HG03520 (cell line): ENCODE data around the gene ENPEP.
"Not testable (repeated sequence)": the region's sequence is repeated elsewhere in the genome, so short reads cannot be mapped to it uniquely, and the experiment has no call there.

Experiments used
- ATAC-seq: cut with Tn5 transposase; IDR thresholded peaks from one replicate; pipeline ENCODE4 v1.9.1; 2021; ENCODE audit warnings: mild to moderate bottlenecking, moderate library complexity; ENCODE audit not compliant: unreplicated experiment

Gene ENPEP

DNA sequence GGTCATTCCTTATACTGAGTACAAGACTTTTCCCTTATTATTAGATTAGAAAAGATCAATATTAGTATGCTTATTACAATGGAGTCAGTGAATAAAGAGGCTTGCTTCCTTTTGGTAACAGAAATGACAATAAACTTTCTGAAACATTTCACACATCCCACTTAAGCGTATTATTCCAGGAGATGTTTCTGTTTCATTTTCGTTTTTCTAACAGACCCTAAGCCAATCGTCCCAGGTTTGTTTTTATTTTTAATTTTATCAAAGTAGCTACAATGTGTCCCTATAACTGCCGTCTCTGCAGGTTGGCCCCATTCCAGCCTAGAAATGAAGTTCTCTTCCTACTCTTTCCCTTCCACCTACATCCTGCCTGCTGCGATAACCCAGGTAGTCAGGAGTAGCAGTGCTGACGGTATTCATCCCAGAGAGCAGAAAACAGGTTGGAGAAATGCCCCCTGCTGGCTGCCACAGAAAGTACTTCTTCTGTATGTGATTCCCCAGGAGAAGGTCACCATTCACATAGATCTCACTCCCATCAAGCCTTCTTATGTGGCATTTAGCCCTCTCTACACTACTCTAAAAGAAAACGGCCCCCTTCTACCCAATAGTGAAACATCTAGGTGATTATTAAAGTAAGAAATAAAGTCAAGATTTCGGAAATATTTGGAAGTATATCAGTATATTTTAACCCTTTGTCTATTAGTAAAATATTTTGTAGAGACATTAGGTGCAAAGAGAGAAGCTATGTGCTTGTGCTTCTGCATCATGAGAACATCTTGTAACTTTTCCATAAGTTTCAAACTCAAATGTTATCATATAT is 40.4 kb downstream of the ENPEP start:
- peak; percentile 79 for ATAC-seq

DNA sequence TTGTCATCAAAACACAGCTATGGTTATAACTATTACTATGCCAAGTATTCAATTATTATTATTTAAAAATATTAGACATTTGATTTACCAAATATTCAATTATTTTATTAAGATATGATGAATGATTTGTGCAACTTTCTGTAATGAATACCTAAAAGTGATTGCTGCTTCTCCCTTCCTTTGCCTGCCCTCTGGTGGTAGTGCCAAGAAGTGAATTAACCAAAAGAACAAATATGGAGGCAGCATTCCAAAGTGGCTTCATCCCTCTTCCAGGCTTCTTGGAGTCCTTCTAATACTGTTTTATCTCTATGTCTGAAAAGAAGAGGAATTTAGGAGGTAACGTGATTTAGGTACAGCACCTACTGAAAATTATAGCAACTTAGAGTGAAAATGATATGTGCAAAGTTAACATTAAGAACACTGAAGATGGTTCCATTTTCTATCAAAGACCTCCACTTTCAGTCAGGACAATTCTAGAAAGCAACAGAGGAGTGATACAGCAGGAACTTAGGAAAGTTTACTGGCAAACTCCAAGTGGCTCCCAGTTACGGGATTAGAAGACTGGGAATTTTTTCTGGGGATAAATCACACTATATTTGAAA is 43.0 kb downstream of the ENPEP start:
- no peak for ATAC-seq

DNA sequence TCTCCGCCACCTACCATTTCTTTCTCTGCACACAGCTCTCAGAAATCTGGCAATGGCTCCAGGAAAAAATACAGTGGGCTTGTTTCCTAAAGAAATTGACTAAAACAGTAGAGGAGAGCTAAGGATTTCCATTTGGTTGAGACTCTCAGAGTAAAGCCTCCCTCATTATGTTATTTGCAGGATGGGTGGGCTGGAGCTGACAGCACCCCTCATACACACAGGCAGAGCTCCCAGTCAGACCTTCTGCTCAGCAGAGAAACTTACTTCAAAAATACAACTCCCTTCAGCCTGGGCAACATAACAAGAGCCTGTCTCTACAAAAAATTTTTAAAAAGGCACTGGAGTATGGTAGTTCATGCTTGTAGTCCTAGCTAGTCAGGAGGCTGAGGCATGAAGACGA is 44.9 kb downstream of the ENPEP start:
- no peak for ATAC-seq

DNA sequence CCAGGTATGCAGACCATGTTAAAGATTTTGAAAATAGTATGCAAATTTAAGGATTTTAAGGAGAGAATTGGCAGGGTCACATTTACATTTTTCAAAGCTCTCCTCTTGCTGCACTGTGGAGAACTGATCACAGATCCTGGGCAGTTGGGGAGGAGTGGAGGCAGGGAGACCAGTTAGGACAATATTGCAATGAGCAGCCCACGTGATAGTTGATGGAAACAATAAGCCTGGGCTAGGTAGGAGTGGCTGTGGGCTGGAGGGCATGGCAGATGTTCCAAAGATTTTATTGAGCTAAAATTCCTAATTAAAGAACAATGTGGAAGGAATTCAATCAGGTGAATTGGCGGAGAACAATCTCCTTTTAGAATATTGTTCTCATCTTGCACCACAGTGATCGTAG is 50.6 kb downstream of the ENPEP start:
- ATAC-seq, result no peak

DNA sequence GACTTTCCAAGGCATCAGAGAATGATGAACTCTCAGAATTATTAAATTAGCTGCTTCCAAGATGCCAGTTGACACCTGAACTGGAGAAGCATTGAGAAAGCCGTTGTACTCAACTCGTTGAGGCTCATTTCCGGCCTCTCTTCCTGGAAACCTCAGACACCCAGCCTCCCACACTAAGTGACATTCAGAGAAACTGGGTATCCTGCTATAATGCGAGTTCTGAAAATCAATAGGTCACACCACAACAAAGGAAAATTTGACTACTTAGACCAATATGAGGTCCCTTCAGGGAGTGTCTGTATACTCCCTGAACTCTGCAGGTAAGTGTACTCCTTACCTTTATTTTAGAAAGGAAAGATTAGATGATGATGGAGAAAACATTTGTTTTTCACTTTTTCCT is 51.2 kb downstream of the ENPEP start:
- ATAC-seq, result no peak

DNA sequence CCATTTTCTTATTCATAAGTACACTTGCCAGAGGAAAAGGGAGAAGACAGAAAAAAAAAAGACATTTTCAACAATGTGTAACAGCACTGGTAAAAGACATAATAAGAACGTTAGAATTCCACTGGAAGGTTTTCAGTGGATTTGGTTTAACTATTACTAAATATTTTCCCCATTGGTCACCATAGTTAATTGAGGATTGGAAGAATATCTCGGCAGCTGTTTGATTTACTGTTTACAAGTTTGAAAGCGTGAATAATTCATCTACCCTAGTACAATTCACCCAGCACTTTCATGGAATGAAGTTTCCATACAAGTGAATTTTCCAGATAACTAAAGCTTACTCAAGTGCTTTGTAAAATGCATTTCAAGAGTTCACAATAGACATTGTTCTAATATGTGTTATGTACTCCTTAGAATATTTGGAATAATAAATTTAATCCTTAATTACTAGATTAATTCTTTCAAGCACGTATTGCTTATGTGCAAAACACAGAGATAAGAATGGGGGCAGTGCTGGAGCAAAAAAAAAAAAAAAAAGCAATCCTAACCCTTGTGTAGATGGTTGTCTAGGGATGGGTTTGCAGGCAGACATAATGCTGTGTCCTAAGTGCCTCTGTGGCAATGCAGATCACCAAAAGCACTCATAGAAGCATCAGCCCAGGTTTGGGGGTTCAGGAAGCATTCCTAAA is 57.1 kb downstream of the ENPEP start:
- ATAC-seq, result no peak

DNA sequence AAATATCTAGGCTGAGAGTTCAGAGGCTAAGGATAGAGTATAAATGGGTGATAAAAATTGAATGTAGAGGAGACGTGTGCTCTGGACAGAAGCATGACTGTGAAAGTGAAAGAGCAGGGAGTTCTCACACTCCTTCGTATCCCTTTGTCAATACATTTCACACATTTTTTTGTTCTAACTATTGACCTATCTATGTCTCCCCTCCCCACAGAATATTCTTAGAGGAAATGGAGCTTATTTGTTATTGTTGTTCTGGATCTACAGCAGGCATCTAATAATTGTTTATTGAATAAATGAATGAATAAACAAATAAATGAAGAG is 57.6 kb downstream of the ENPEP start:
- no peak for ATAC-seq

DNA sequence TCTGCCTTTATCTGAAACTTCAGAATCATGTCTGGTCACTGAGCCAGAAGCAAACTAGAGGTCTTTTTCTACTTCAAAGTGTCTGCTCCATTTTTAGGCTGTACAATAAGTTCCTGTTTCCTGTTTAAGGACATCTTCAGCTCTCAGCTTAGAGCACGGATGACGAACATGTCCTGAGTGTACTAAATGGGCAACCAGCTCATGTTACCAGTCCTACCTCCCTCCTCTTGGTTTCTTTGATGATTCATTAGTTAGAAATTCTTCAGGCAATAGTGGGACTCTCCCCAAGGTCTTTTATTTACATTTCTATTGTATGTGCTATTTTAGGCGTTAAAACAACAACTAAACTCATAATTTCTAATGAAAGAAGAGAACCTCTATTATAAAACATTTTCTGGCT is 58.0 kb downstream of the ENPEP start:
- peak; percentile 72 for ATAC-seq

DNA sequence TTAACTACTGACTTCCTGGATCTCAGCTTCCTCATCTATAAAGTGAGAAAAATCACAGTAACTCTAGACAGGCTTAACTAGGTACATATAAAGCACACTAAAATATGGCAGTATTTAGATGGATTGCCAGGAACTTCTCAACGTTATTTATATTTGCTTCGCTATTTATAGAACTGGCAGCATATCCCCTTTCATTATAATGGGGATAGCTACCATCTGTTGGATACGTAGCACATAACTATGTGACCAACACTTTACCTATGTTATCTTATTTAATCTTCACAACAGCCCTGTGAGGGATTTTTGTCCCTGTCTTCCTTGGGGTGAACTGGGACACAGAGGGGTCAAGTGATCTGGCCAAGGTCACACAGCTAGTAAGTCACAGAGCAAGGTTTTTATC is 64.6 kb downstream of the ENPEP start:
- no peak for ATAC-seq

DNA sequence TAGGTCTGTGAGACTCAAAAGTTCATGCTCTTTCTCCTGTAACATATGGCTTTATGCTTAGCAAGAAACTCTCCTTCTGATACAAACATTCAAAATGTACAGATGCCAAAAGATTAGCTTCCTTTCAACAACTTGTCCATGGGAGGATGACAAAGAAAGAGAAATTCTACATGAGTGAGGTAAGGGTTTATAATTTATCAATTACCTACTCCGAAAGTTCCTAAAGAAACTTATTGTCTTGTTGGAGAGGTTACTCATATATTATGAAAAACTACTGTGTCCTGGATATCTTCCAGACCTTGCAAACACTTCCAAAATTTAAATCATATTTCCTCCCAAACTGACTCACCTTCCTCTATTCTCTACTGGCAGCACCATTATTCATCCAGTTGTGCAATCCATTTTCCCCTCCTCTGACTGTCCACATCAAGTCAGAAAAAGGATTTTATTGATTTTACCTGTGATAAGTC is 65.1 kb downstream of the ENPEP start:
- ATAC-seq, result no peak

DNA sequence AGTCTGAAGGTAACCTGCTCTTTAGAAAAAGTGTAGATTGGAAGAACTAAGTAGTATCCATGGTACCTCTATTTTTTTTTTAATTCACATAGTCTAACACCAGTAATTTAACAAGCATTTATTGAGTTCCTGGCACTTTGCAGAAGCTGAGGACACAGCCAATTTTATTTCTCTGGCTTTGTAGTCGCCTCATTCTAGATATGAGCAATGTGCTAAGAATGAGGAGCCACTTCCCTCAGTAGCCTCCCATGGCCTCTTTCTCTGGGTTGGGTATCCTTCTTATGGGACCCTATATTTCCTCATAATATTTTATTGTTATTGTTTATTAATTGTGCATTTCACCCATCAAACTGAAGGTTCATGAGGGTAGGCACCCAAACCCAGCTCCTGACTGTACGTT is 67.6 kb downstream of the ENPEP start:
- no peak for ATAC-seq

DNA sequence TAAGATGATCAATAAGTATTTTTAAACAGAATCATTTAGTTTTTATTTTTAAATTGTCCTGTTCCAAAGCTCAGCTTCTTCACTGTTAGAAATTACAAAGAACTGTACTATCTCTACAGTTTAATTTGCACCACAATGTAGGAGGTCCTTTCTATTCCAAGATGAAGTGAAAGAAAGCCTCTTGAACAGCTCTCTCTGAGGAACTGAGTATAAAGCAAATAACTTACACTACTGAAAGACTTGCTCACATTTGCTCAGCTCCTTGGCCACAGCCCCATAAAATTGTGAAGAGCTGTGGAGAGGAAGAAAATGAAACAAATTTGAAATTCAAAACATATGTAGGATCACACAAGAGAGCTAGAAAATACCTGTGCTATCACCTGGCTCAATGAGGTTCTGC is 68.6 kb downstream of the ENPEP start:
- ATAC-seq, result peak; percentile 65

DNA sequence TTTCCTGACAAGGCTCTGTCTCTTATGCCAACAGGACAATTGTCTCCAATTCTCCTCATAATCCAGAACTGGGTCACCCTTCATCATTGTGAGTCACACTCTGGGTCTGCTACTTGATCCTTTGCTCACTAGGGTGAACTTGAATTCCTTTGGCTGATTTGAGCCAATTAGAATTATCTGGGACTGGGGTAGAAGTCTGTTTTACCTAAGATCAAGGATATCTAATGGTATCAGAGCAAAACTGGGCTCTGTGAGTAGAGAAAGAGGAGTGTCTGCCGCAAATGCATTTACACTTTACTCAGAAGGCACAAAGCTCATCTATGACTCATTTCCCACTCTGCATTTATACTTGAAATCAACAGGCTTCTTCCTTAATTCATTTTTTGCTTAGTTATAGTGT is 74.3 kb downstream of the ENPEP start:
- no peak for ATAC-seq

DNA sequence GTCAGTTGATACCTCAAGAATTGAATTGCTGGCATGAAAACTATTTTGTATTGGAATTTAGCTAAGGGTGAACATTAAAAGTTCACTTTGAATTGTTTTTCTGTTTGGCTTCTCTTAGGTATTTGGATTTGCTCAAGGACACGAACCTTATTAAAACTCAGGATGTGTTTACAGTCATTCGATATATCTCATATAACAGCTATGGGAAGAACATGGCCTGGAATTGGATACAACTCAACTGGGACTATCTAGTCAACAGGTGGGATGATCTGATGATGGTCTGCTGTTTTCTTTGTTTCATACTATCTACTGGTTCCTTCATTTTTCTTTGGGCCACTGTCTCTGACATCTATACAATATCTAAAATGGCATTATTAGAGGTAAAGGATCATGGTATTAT is 77.2 kb downstream of the ENPEP start:
- no peak for ATAC-seq

DNA sequence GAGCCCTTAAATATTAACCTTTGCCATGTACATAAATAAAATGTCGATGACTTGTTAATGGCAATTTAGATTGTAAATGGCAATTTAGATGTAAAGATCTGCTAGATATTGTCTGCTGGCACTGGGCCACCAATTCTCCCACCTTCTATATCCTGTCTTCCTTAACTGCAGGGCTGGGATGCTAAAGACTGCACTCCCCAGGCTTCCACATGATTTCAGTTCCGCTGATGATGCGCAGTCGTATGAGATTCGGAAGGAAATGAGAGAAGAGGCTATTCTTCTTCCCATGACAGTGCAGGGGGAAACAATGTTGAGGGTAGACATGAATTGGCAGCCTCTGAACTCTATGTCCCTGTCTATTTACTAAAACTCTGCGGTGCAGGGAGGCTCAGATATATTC is 91.3 kb downstream of the ENPEP start:
- ATAC-seq, result no peak

DNA sequence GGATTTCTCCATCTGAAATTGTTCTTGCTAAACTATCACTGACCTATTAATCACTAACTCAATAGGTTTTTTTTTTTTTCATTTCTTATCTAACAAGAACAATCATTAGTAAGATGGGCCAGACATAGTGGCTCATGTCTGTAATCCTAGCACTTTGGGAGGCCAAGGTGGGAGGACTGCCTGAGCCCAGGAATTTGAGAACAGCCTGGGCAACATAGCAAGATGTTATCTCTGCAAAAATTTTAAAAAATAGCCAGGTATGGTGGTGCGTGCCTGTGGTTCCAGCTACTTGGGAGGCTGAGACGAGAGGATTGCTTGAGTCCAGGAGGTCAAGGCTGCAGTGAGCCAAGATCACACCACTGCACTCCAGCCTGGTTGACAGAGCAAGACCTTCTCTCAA is 100.7 kb downstream of the ENPEP start:
- not testable (repeated sequence) for ATAC-seq

DNA sequence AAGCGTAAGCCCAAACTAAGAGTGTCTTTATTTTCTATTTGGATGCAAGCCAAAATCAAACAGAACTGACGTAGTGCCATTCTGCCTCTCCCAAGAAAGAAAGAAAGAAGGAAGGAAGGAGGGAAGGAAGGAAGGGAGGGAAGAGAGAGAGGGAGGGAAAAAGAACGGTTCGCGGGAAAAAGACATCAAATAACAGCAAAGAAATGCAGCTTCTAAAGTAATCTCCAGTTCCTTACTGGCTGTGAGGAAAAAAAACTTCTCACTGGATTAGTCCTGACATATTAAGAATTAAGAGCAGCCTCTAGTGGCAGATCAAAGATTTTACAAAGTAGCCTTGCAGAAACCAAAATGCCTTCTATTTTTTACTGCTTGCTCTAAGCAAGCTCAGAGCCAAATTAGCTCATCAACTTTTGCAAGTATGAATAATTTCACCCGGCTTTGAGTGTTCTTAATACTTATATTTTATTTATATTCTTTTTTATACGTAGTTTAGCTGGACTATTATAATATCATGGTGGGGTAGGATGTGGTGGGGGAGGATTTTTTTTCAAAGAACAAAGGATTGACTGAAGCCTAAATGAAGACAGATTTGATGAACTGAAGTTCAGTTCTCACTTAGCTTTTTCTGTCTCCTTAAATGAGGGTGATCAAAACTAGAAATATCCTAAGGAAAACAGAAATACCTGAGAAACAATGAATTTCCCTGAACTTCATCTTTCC is 110.3 kb downstream of the ENPEP start:
- no peak for ATAC-seq

DNA sequence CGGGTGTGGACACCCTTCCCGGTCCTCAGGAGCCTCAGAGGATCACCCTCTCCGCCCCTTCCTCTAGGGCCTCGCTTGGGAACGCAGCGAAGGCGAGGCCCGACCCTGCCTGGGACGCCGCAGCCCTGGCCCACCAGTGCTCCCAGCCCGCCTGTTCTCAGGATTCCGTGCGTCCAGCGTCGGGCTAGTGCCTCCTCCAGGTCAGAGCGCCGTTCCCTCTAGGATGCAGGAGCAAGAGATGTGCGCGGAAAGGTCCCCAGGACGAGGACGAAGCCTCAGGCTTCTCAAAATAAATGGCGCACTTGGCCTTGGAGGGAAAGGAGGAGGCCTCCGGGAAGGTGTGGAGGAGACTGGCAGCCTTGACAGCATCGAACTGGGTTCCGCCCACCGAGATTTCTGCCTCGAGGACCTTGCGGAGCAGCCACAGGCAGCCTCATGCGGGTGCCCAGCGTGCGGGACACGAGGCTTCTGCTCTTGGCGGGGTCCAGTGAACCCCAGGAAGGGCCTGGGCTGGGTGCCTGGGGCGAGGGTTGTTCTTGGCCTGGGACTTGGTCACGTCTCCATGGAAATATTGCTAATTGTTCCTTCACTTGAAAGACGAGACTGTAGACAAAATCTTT is 111.8 kb downstream of the ENPEP start:
- ATAC-seq, result no peak

DNA sequence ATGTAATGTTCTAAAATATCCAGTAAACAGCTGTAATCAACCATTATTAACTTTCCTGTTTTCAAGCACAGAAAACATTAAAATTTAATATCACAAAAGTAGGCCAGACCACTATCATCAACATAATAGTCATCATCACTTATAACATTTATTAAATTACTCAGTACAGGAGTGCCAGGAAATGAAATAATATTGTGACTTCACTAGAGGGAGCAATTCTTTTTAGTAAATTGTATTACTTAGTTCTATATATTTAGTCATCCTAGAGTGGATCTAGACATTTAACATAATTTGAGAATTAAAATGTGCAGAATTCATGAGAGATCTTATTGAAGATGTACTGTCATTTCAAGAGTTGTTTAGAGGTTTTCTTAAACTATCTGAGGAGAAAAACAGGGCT is 113.3 kb downstream of the ENPEP start:
- ATAC-seq, result no peak

DNA sequence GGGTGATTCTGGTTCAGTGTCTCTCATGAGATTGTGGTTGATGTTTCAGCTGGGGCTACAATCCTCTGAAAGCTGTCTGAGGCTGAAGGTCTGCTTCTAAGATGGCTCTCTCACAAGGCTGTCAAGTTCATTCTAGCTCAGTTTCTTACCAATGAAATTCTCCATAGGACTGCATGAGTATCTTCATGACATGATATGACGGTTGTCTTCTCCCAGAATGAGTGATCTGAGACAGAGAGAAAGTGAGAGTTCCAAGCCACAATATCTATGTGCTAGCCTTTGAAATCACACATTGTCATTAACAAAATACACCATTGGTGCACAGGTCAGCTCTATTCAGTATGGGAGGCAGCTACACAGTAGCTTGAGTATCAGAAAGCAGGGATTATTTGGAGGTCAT is 119.6 kb downstream of the ENPEP start:
- no peak for ATAC-seq

DNA sequence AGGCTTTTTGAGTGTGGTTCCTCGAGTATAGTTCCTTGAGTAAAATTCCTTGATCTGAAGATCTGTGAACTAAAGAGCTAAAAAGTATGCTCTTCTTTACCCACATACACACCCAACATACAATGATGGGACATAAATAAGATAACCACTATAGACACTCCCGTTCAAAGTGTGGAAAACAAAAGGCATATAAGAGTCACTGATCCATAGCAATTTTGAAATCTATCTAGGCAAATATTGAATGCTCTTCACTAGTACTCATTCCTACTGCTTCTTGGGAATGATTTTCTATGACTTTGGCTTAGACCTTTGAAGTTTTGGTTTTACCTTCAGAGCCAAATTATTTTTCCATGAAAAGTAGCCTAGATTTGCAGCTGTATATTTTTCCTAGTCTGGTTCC is 120.5 kb downstream of the ENPEP start:
- no peak for ATAC-seq
